ENCODE results near the gene CYP2U1. TPM values are rescaled to one million over a fixed set of nuclear protein-coding genes. Genes with fewer than 3 reads are reported as not detected.

The CYP2U1 gene
- total and polyA plus RNA-seq, 2 of the 8 experiments (the other 6 are each of a cell fraction or from before 2014, with no cell fraction given), result 3.1 to 5.0 TPM

GRCh38 chr4:107906458-107907100 is 24.8 kb upstream of the CYP2U1 start:
- CTCF ChIA-PET (ENCODE audit: partially characterized antibody), result interaction anchor here (0.5 to 0.8 kb wide), 3 partner anchors 87 to 150 kb away, joined by 3 to 5 read pairs (median 5); no protein-coding TSS in a partner anchor
- no peak for FAIRE-seq
- TF ChIP-seq HDAC2 (IDR thresholded peaks at IDR 0.05; ENCODE audit: borderline replicate concordance in 1 of 2, low read depth in 2 of 2, low read length in 2 of 2), result no peak
- TF ChIP-seq KDM1A (IDR thresholded peaks at IDR 0.05; ENCODE audit: borderline replicate concordance, low read length), result no peak
- no peak for TF ChIP-seq CTBP2 (IDR thresholded peaks at IDR 0.05; ENCODE audit: borderline replicate concordance, insufficient read depth, insufficient read length, low read length)
- TF ChIP-seq ZNF274 (IDR thresholded peaks at IDR 0.05; ENCODE audit: borderline replicate concordance, extremely low read depth, low read length), result no peak
- no peak for TF ChIP-seq CREB1 (IDR thresholded peaks at IDR 0.05)
- TF ChIP-seq ASH2L (IDR thresholded peaks at IDR 0.05; ENCODE audit: low read length), result no peak
- no peak for TF ChIP-seq GABPA (IDR thresholded peaks at IDR 0.05; ENCODE audit: borderline replicate concordance, insufficient read depth, low read length)
- no peak for TF ChIP-seq RFX5 (IDR thresholded peaks at IDR 0.05; ENCODE audit: borderline replicate concordance, low read depth, low read length)
- TF ChIP-seq EGR1 (IDR thresholded peaks at IDR 0.05; ENCODE audit: borderline replicate concordance, low read depth, low read length), result no peak
- no peak for TF ChIP-seq CEBPB (IDR thresholded peaks at IDR 0.05; ENCODE audit: low read depth, low read length)
- no peak for TF ChIP-seq NRF1 (IDR thresholded peaks at IDR 0.05; ENCODE audit: low read depth, low read length)
- TF ChIP-seq TEAD4 (IDR thresholded peaks at IDR 0.05; ENCODE audit: low read depth, low read length), result no peak
- no peak for TF ChIP-seq SUZ12 (IDR thresholded peaks at IDR 0.05; ENCODE audit: low read length)

More at GRCh38 chr4:107906458-107907100, 24.8 kb upstream of the CYP2U1 start:
- H4K91ac ChIP-seq (replicated peaks; ENCODE audit: insufficient read length, low read length), result no peak overlapping the region
- H3K4me2 ChIP-seq (ENCODE audit: insufficient read depth in 1 of 2, low read depth in 2 of 2, low read length in 2 of 2), result peak overlapping the region; percentile 12 to 18; a peak in 3 of 4 replicates
- no peak overlapping the region for H3K56ac ChIP-seq (replicated peaks; ENCODE audit: insufficient read length, low read depth, low read length)
- no peaks in the 10 kb centered on the region for H4K20me1 ChIP-seq (replicated peaks in 1 of 2; ENCODE audit: control insufficient read depth in 1 of 2, insufficient read depth in 2 of 2, low read length in 2 of 2)
- H3K36me3 ChIP-seq (ENCODE audit: control insufficient read depth in 2 of 4, insufficient read depth in 4 of 4, low read length in 3 of 4), result no peaks in the 10 kb centered on the region; a peak in 2 of 8 replicates
- 0 out of 4 replicates have a peak, but pooled peaks cover 0 to 4% of the 10 kb centered on the region in 2 experiments for H3K9me3 ChIP-seq (ENCODE audit: insufficient read depth in 2 of 2, low read depth in 1 of 2, low read length in 1 of 2)
- H3K18ac ChIP-seq (ENCODE audit: extremely low read depth, low read length), result peak overlapping the region; percentile 51; the same call in 1 of the 2 replicates
- H2BK5ac ChIP-seq (ENCODE audit: low read depth, low read length), result no peak overlapping the region
- H3K27me3 ChIP-seq (replicated peaks in 1 of 4; ENCODE audit: control insufficient read depth in 3 of 4, extremely low read depth in 1 of 4, insufficient read depth in 3 of 4, low read length in 3 of 4), result no peaks in the 10 kb centered on the region
- no peak overlapping the region for H3K4ac ChIP-seq (replicated peaks; ENCODE audit: insufficient read length, low read depth, low read length)
- no peaks in the 10 kb centered on the region for H3K79me2 ChIP-seq (ENCODE audit: control insufficient read depth in 1 of 2, insufficient read depth in 2 of 2, low read length in 2 of 2)
- H2BK120ac ChIP-seq (replicated peaks; ENCODE audit: low read depth, low read length), result no peak overlapping the region
- no peak overlapping the region for H2BK20ac ChIP-seq (ENCODE audit: low read length)
- no peaks in the 10 kb centered on the region for H3K79me1 ChIP-seq (ENCODE audit: low read depth, low read length)
- no peak overlapping the region for H2BK12ac ChIP-seq (ENCODE audit: low read depth, low read length)
- peaks cover 0 to 15% (median 0%) of the 10 kb centered on the region in 4 experiments; a peak in 2 of 7 replicates for H3K4me1 ChIP-seq (replicated peaks in 1 of 4; ENCODE audit: control insufficient read depth in 3 of 4, insufficient read depth in 4 of 4, low read length in 3 of 4)
- H4K8ac ChIP-seq (ENCODE audit: extremely low read depth, insufficient read depth, low read length), result no peak overlapping the region
- peak overlapping the region in 1 of 4 experiments; percentile 1; a peak in 1 of 8 replicates for H3K4me3 ChIP-seq (ENCODE audit: extremely low read depth in 1 of 4, insufficient read depth in 2 of 4, low read depth in 3 of 4, low read length in 4 of 4)
- no peak overlapping the region for H2AFZ ChIP-seq (ENCODE audit: low read length)
- POLR2A ChIA-PET (ENCODE audit: partially characterized antibody), result no interaction called here
- no peak overlapping the region for H2AK5ac ChIP-seq (ENCODE audit: low read depth, low read length)
- no peak overlapping the region for H2BK15ac ChIP-seq (ENCODE audit: low read length)
- H3K14ac ChIP-seq (ENCODE audit: insufficient read length), result no peak overlapping the region
- H3K23me2 ChIP-seq (ENCODE audit: low read depth, low read length), result no peaks in the 10 kb centered on the region
- H3K27ac ChIP-seq (ENCODE audit: low read depth, low read length), result peak overlapping the region; percentile 24; the same call in 1 of the 2 replicates
- peak overlapping the region; percentile 93 for H4K5ac ChIP-seq (ENCODE audit: insufficient read length, low read depth, low read length)
- no peak overlapping the region for H3K23ac ChIP-seq (ENCODE audit: insufficient read length)
- WGBS, 2 experiments (ENCODE audit: extremely low coverage in 1 of 2, insufficient coverage in 1 of 2, insufficient read length in 1 of 2, insufficient replicate concordance in 2 of 2, low coverage in 1 of 2, low lambda C conversion rate in 2 of 2, missing lambda C conversion rate in 1 of 2), result 17% methylated on average over 4 of the region's 4 CpGs; no CpG with 5 or more reads in 1 of the 2 experiments
- peak in 1 of 2 experiments; percentile 39 for DNase-seq (ENCODE audit: low read depth in 1 of 2, low spot score in 2 of 2)
- no peak overlapping the region for H3K9ac ChIP-seq (replicated peaks in 1 of 4; ENCODE audit: extremely low read depth in 1 of 4, low read depth in 3 of 4, low read length in 3 of 4)

All from H1 (cell line).